GM18868 (cell line): Measurements from ENCODE around the gene DLGAP4.

Experiments
- ATAC-seq: cut with Tn5 transposase; IDR thresholded peaks from one replicate; pipeline ENCODE4 v1.9.1; 2021; ENCODE audit warnings: mild to moderate bottlenecking, moderate library complexity; ENCODE audit not compliant: unreplicated experiment

The DLGAP4 gene, protein sequence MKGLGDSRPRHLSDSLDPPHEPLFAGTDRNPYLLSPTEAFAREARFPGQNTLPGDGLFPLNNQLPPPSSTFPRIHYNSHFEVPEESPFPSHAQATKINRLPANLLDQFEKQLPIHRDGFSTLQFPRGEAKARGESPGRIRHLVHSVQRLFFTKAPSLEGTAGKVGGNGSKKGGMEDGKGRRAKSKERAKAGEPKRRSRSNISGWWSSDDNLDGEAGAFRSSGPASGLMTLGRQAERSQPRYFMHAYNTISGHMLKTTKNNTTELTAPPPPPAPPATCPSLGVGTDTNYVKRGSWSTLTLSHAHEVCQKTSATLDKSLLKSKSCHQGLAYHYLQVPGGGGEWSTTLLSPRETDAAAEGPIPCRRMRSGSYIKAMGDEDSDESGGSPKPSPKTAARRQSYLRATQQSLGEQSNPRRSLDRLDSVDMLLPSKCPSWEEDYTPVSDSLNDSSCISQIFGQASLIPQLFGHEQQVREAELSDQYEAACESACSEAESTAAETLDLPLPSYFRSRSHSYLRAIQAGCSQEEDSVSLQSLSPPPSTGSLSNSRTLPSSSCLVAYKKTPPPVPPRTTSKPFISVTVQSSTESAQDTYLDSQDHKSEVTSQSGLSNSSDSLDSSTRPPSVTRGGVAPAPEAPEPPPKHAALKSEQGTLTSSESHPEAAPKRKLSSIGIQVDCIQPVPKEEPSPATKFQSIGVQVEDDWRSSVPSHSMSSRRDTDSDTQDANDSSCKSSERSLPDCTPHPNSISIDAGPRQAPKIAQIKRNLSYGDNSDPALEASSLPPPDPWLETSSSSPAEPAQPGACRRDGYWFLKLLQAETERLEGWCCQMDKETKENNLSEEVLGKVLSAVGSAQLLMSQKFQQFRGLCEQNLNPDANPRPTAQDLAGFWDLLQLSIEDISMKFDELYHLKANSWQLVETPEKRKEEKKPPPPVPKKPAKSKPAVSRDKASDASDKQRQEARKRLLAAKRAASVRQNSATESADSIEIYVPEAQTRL

GRCh38 chr20:36305602-36306551 lies at the start of gene DLGAP4:
DLGAP4 (plus strand) TSS chr20:36306339; CDS start chr20:36431718, 125,379 bp downstream.
- ATAC-seq, result no peak

GRCh38 chr20:36259177-36260061 lies 46.7 kb upstream of the DLGAP4 start:
- no peak for ATAC-seq

- no peak for ATAC-seq
Measured at GRCh38 chr20:36260316-36260715, 45.8 kb upstream of the DLGAP4 start.

- ATAC-seq, result no peak
Measured at GRCh38 chr20:36261389-36262105, 44.6 kb upstream of the DLGAP4 start.

DNA sequence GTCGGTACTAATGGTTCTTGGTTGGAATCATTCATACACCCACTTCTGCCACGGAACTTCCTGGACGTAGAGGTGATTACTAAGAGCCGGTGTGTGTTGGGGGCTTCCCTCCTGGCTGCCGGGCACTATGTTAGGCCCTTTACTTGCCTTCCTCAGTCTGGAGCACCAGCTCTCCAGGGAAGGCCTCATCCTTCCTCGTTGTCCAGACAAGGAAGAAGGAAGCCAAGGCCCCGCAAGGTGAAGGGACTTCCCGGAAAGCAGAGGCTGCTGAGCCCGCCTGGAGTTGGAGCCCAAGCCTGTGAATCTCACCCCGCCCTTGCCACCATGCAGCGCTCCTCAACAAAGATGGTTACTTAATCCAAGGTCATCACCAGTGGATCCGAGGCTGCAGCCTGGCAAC lies 43.7 kb upstream of the DLGAP4 start:
- ATAC-seq, result no peak

GRCh38 chr20:36264426-36265246 lies 41.5 kb upstream of the DLGAP4 start:
- ATAC-seq, result no peak

DNA sequence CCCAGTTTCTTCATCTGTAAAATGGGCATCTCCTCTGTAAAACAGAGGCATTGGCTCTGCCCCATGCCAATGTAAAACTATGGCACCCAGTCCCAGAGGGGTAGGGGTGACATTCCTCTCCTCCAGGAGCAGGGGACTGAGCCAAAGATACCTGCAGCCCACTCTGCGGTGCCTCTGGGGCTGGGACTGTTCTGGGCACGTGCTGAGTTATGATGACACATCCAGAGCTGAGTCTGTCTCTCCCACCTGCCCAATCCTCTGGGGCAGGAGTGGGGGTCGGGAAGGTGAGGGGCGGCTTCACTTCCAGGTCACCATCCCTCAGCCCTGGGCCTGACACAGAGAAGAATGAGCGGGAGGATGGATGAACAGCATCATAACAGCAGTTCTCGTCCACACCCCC lies 40.0 kb upstream of the DLGAP4 start:
- no peak for ATAC-seq

GRCh38 chr20:36267605-36268381 lies 38.3 kb upstream of the DLGAP4 start:
- ATAC-seq, result no peak

- no peak for ATAC-seq
Measured at GRCh38 chr20:36268440-36269342, 37.4 kb upstream of the DLGAP4 start.

DNA sequence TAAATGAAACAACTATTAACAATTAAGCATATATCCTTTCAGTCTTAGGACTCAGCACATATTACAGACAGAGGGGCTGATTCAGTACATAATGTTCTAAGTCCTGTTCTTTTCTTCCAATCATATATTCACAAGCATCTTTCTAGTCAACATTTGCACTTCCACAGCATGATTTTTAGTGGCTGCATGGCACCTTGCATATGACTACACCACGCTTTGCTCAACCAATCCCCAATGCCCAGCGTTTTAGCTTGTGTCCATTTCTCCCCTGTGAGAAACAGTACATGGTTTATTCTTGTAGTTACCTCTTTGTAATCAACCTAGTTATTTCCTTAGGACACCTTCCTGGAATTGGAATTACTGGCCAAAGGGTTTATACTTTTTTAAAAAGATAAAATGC lies 36.6 kb upstream of the DLGAP4 start:
- ATAC-seq, result no peak

GRCh38 chr20:36270744-36271638 lies 35.1 kb upstream of the DLGAP4 start:
- no peak for ATAC-seq

DNA sequence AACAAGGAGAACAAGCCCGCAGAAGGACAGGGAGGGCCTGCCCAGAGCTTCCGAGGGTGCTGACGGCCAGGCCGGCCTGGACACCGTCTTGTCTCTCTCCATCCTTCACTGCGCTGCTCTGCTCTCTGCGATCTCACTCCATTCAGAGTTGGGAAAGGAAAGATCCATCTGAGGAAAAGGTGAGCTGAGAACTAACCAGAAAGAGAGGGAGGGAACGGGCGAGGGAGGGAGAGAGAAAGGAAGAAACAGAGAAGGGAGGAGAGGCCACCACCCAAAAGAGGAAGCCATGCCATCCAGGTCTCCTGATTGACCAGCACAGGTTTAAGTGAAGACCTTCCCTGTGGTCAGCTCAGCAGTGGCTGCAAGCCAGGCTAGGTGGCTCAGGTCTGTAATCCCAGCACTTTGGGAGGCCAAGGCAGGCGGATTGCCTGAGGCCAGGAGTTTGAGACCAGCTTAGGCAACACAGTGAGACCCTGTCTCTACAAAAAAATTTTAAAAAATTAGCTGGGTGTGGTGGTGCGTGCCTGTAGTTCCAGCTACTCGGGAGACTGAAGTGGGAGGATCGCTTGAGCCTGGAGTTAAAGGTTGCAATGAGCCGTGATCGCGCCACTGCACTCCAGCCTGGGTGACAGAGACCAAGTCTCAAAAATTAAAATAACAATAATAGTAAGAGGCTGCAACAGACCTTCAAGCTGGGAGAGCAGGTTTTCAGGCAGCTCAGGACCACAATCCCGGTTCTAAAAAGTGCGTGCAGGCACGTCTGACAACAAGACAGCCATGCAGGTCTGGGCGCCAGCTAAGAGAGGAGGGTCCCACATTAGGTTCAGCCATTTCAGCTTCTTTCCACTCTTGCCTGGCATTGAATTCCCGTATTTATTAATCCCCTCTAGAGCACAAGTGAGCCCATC lies 34.2 kb upstream of the DLGAP4 start:
- no peak for ATAC-seq

DNA sequence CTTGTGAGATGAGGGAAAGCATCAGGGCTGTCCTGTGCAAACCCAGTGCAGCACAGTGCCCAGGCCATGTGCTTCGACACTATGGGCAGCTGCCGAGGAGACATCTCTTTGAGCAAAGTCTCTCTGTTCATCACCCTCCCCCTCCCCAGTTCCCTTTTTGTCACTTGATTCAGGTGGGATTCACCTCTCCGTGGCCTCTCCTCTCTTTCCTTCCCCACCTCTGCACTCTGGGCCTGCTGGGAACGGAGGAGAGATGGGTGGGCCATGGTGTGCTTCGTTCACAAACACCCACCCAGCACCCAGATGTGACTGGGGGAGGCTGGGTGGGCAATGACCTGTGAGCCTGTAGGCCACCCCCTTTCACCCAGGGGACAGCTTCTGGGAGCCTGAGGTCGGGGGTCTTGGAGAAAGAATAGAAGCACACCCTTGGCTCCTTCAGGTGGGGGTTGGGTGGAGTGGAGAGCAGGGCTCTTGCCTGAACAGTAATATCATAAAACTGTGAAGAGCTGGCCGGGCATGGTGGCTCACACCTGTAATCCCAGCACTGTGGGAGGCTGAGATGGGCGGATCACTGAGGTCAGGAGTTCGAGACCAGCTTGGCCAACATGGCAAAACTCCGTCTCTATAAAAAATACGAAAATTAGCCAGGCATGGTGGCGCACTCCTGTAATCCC lies 33.5 kb upstream of the DLGAP4 start:
- ATAC-seq, result no peak
